Sigmoid colon (tissue), 4 donors: Measurements from ENCODE around the gene ZNF226.
"Not testable (repeated sequence)": the region's sequence is repeated elsewhere in the genome, so short reads cannot be mapped to it uniquely, and the experiment has no call there.

Experiments used
- POLR2A ChIP-seq, 2 donors: fragments of 450-650 bp; IDR thresholded peaks; one replicate each; pipeline ENCODE4 v1.6.1; 2016; ENCODE audit warnings: antibody characterized with exemption in 2 of 2, mild to moderate bottlenecking in 2 of 2, moderate library complexity in 2 of 2
- POLR2AphosphoS5 ChIP-seq, 4 donors: sonication (generic); formaldehyde crosslinking; IDR thresholded peaks; one replicate each; pipeline ENCODE4 v1.6.1; 2017; ENCODE audit warnings: antibody characterized with exemption in 4 of 4
- TF ChIP-seq, protein P1 (sequence below), 4 experiments: fragments of 450-650 bp in 3 of 4; fragments of 200-600 bp in 1 of 4; IDR thresholded peaks; one replicate each; pipeline ENCODE4 v1.5.1; 2016 to 2019; ENCODE audit warnings: antibody characterized with exemption in 4 of 4, mild to moderate bottlenecking in 3 of 4, moderate library complexity in 2 of 4

DNA sequence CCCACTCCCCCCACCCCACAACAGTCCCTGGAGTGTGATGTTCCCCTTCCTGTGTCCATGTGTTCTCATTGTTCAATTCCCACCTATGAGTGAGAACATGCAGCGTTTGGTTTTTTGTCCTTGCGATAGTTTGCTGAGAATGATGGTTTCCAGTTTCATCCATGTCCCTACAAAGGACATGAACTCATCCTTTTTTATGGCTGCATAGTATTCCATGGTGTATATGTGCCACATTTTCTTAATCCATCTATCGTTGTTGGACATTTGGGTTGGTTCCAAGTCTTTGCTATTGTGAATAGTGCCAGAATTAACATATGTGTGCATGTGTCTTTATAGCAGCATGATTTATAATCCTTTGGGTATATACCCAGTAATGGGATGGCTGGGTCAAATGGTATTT is 55.0 kb downstream of the ZNF226 start:
- TF ChIP-seq POLR2A, POLR2AphosphoS5 (IDR thresholded peaks at IDR 0.05): not testable (repeated sequence)
- TF ChIP-seq, protein P1, sequence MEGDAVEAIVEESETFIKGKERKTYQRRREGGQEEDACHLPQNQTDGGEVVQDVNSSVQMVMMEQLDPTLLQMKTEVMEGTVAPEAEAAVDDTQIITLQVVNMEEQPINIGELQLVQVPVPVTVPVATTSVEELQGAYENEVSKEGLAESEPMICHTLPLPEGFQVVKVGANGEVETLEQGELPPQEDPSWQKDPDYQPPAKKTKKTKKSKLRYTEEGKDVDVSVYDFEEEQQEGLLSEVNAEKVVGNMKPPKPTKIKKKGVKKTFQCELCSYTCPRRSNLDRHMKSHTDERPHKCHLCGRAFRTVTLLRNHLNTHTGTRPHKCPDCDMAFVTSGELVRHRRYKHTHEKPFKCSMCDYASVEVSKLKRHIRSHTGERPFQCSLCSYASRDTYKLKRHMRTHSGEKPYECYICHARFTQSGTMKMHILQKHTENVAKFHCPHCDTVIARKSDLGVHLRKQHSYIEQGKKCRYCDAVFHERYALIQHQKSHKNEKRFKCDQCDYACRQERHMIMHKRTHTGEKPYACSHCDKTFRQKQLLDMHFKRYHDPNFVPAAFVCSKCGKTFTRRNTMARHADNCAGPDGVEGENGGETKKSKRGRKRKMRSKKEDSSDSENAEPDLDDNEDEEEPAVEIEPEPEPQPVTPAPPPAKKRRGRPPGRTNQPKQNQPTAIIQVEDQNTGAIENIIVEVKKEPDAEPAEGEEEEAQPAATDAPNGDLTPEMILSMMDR (IDR thresholded peaks at IDR 0.05): not testable (repeated sequence)
